ENCODE measurements around the gene ARID5A.

The ARID5A gene

DNA sequence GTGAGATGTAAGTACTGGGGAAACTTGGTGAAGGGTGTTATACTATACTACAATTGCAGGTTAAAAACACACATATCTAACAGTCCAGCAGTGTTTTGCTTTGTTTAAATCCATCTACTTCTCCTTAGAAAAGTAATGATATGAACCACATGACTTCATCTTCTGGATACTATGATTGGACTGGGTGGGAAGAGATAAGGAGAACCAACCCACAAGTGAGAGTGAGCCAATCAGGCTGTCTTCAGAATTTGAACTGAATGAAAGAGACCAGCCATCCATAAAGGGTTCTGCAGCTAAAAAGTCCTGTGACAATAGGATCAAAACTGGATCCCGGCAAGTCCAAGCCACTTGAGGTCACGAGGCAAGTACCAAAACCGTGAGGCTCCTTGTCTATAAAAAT, 54.9 kb downstream of the ARID5A start:
- H3K4me2 ChIP-seq (ENCODE audit: low read depth, low read length, poor library complexity, severe bottlenecking): no peak overlapping the region
- H3K36me3 ChIP-seq (ENCODE audit: insufficient read depth, low read length): peaks cover 49% of the 10 kb centered on the region
- peaks cover 16% of the 10 kb centered on the region for H3K4me1 ChIP-seq (ENCODE audit: insufficient read depth, low read length, poor library complexity, severe bottlenecking)
- no peak overlapping the region for H3K9ac ChIP-seq (ENCODE audit: low read depth, low read length, poor library complexity, severe bottlenecking)
- H3F3A ChIP-seq (ENCODE audit: low read depth): 0 out of 2 replicates have a peak, but pooled peaks cover 5% of the 10 kb centered on the region
- no peaks in the 10 kb centered on the region for H3K27me3 ChIP-seq (ENCODE audit: insufficient read depth, low read length, poor library complexity, severe bottlenecking)
- H3K79me2 ChIP-seq (ENCODE audit: insufficient read depth, low read length): no peaks in the 10 kb centered on the region
- H2AFZ ChIP-seq (ENCODE audit: low read length): no peak overlapping the region
- H4K20me1 ChIP-seq (ENCODE audit: insufficient read depth, low read length, poor library complexity, severe bottlenecking): no peaks in the 10 kb centered on the region
- TF ChIP-seq EZH2phosphoT487 (IDR thresholded peaks at IDR 0.05; ENCODE audit: borderline replicate concordance): no peak
- TF ChIP-seq, protein P1, sequence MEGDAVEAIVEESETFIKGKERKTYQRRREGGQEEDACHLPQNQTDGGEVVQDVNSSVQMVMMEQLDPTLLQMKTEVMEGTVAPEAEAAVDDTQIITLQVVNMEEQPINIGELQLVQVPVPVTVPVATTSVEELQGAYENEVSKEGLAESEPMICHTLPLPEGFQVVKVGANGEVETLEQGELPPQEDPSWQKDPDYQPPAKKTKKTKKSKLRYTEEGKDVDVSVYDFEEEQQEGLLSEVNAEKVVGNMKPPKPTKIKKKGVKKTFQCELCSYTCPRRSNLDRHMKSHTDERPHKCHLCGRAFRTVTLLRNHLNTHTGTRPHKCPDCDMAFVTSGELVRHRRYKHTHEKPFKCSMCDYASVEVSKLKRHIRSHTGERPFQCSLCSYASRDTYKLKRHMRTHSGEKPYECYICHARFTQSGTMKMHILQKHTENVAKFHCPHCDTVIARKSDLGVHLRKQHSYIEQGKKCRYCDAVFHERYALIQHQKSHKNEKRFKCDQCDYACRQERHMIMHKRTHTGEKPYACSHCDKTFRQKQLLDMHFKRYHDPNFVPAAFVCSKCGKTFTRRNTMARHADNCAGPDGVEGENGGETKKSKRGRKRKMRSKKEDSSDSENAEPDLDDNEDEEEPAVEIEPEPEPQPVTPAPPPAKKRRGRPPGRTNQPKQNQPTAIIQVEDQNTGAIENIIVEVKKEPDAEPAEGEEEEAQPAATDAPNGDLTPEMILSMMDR (conservative IDR thresholded peaks at IDR 0.05; ENCODE audit: low read length): no peak
- no peaks in the 10 kb centered on the region for H3K9me3 ChIP-seq (ENCODE audit: insufficient read depth, low read depth, low read length)
- no peaks in the 10 kb centered on the region for H3K9me2 ChIP-seq (replicated peaks; ENCODE audit: low read depth, low read length)
- no peak overlapping the region for H3K4me3 ChIP-seq (ENCODE audit: low read length, poor library complexity, severe bottlenecking)

DNA sequence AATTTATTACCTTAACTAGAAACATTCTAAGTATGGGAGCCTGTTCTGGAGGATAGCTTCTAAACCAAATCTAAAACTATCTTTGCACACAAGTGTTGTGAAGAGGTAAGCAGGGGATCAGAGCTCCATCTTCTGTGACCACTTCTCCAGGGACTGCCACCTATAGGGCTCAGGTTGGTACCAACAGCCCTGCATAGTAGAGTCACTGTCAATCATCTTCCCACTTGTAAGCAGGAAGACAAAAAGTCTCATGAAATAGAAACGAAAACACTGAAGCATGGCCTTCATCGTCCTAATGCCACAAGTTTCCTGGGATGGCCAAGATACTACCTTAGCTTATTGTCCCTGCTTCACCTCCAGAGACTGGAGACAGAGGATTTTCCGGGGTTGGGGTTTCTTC, 57.7 kb downstream of the ARID5A start:
- Histone ChIP-seq H2AFZ (ENCODE audit: low read length) (no peak overlapping the region), H3K79me2 (ENCODE audit: insufficient read depth, low read length) (no peaks in the 10 kb centered on the region), H3K9me2 (replicated peaks; ENCODE audit: low read depth, low read length) (no peaks in the 10 kb centered on the region), H3K4me3 (ENCODE audit: low read length, poor library complexity, severe bottlenecking) (no peak overlapping the region), H3K4me1 (ENCODE audit: insufficient read depth, low read length, poor library complexity, severe bottlenecking) (peaks cover 16% of the 10 kb centered on the region), H3K9ac (ENCODE audit: low read depth, low read length, poor library complexity, severe bottlenecking) (no peak overlapping the region), H3K27me3 (ENCODE audit: insufficient read depth, low read length, poor library complexity, severe bottlenecking) (no peaks in the 10 kb centered on the region), H3K9me3 (ENCODE audit: insufficient read depth, low read depth, low read length) (no peaks in the 10 kb centered on the region), H3F3A (ENCODE audit: low read depth) (0 out of 2 replicates have a peak, but pooled peaks cover 5% of the 10 kb centered on the region), H3K4me2 (ENCODE audit: low read depth, low read length, poor library complexity, severe bottlenecking) (no peak overlapping the region), H3K36me3 (ENCODE audit: insufficient read depth, low read length) (peaks cover 73% of the 10 kb centered on the region), H4K20me1 (ENCODE audit: insufficient read depth, low read length, poor library complexity, severe bottlenecking) (no peaks in the 10 kb centered on the region)
- TF ChIP-seq, protein P1 (conservative IDR thresholded peaks at IDR 0.05; ENCODE audit: low read length): no peak
- no peak for TF ChIP-seq EZH2phosphoT487 (IDR thresholded peaks at IDR 0.05; ENCODE audit: borderline replicate concordance)

DNA sequence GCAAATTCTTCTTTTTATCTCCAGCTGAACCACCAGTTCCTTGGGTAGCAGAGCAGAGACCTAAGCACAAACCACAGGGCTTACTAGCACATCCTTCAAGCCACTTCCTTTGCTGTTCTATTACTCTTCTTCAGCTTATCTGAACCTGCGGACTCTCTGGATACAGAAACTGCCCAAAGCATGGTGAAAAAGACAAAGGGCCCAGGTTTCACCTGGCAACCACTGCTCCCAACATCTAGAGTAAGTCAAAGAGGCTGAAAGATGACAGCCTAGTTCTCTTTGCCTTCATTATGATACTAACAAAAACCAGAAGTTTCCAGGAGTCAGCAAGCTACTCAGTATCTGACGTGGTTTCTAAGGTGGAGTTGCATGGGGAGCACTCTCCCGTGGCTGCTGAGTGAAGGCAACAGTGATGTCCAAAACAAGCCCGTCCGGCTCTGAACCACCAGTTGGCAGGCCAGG, 58.2 kb downstream of the ARID5A start:
- Histone ChIP-seq H3F3A (ENCODE audit: low read depth) (0 out of 2 replicates have a peak, but pooled peaks cover 5% of the 10 kb centered on the region), H3K27me3 (ENCODE audit: insufficient read depth, low read length, poor library complexity, severe bottlenecking) (no peaks in the 10 kb centered on the region), H3K36me3 (ENCODE audit: insufficient read depth, low read length) (peaks cover 77% of the 10 kb centered on the region), H2AFZ (ENCODE audit: low read length) (no peak overlapping the region), H3K9me3 (ENCODE audit: insufficient read depth, low read depth, low read length) (no peaks in the 10 kb centered on the region), H3K4me3 (ENCODE audit: low read length, poor library complexity, severe bottlenecking) (no peak overlapping the region), H3K79me2 (ENCODE audit: insufficient read depth, low read length) (no peaks in the 10 kb centered on the region), H3K9ac (ENCODE audit: low read depth, low read length, poor library complexity, severe bottlenecking) (no peak overlapping the region), H4K20me1 (ENCODE audit: insufficient read depth, low read length, poor library complexity, severe bottlenecking) (no peaks in the 10 kb centered on the region), H3K4me2 (ENCODE audit: low read depth, low read length, poor library complexity, severe bottlenecking) (no peak overlapping the region), H3K4me1 (ENCODE audit: insufficient read depth, low read length, poor library complexity, severe bottlenecking) (peaks cover 16% of the 10 kb centered on the region), H3K9me2 (replicated peaks; ENCODE audit: low read depth, low read length) (no peaks in the 10 kb centered on the region)
- no peak for TF ChIP-seq EZH2phosphoT487 (IDR thresholded peaks at IDR 0.05; ENCODE audit: borderline replicate concordance)
- TF ChIP-seq, protein P1 (conservative IDR thresholded peaks at IDR 0.05; ENCODE audit: low read length): no peak
